GM12878 (cell line): Measurements from ENCODE around the gene MAT2B.

Experiments
- ATF7 ChIP-seq: fragments of 450-650 bp; IDR thresholded peaks from 2 replicates; pipeline ENCODE4 v1.6.1; 2016; ENCODE audit warnings: low read depth, mild to moderate bottlenecking
- BCLAF1 ChIP-seq: fragments of 450-650 bp; IDR thresholded peaks from 2 replicates; pipeline ENCODE4 v1.6.1; 2017; ENCODE audit warnings: antibody characterized with exemption, mild to moderate bottlenecking, moderate library complexity
- CTCF ChIP-seq, 3 experiments: IDR thresholded peaks in 2 of 3; conservative IDR thresholded peaks in 1 of 3; 2 replicates each; pipeline ENCODE4 v1.5.1; 2011; ENCODE audit warnings: low read depth in 3 of 3, low read length in 3 of 3, mild to moderate bottlenecking in 3 of 3, control low read depth in 2 of 3, moderate library complexity in 2 of 3, inconsistent platforms in 1 of 3, mixed read lengths in 1 of 3; ENCODE audit not compliant: control insufficient read depth in 2 of 3, insufficient read depth in 1 of 3; ENCODE audit errors: extremely low read depth in 1 of 3
- EED ChIP-seq: sonication (generic); IDR thresholded peaks from 2 replicates; pipeline ENCODE4 v1.6.1; 2016; ENCODE audit warnings: antibody characterized with exemption, low read depth
- MAX ChIP-seq: IDR thresholded peaks from 2 replicates; pipeline ENCODE4 v1.6.1; 2012; ENCODE audit warnings: low read depth, low read length, improper control_type of control experiment

GRCh38 chr5:163552536-163552935 is 47.1 kb downstream of the MAT2B start:
- TF ChIP-seq CTCF (IDR thresholded peaks at IDR 0.05 in 2 of 3, conservative IDR thresholded peaks at IDR 0.05 in 1 of 3; ENCODE audit: control insufficient read depth in 2 of 3, extremely low read depth in 1 of 3, insufficient read depth in 1 of 3, low read depth in 3 of 3, low read length in 3 of 3) = no peak
- TF ChIP-seq ATF7 = no peak
- TF ChIP-seq MAX = no peak
- TF ChIP-seq EED = no peak
- no peak for TF ChIP-seq BCLAF1
